Epithelial cell of proximal tubule (primary cell): ENCODE measurements around the gene MBTPS1. TPM values are rescaled to one million over a fixed set of nuclear protein-coding genes. Genes with fewer than 3 reads are reported as not detected.

Source experiments
- DNase-seq: peaks from one replicate; pipeline ENCODE4 v3.0.0-alpha.2; 2011; ENCODE audit warnings: low read depth
- H3K4me3 ChIP-seq: 2 replicates; pipeline ENCODE4 v1.5.1; 2011; ENCODE audit warnings: low read depth, mild to moderate bottlenecking, low read length
- total RNA-seq: library from RNA; depleted of rRNA; stranded (reverse); fragments of >200 nt; gene quantifications from 2 replicates; pipeline ENCODE4 v1.2.3, GENCODE V29; 2015
- TF ChIP-seq, protein P1 (sequence below): conservative IDR thresholded peaks from 2 replicates; pipeline ENCODE4 v1.5.1; 2012; ENCODE audit warnings: low read depth, mild to moderate bottlenecking, low read length

MBTPS1 gene
- total RNA-seq, 1 donor from 2014 or later: 76.3 TPM

DNA sequence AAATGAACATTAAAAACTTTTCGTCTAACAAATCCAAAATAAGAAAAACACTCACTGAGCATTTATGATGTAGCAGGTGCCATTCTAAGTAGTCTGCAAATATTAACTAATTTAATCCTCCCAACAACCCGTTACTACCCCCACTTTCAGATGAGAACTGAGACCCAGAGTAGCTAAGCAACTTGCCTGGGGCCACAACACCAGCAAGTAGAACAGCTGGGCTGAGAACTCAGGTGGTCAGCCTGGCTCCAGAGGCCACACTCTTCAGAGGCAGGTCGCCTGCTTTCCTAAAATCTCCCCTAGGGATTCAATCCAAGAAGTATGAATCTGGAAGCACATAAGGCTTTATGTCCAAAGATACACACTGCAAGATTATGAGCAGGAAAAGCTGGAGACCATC lies 6.2 kb downstream of the MBTPS1 start:
- TF ChIP-seq, protein P1, sequence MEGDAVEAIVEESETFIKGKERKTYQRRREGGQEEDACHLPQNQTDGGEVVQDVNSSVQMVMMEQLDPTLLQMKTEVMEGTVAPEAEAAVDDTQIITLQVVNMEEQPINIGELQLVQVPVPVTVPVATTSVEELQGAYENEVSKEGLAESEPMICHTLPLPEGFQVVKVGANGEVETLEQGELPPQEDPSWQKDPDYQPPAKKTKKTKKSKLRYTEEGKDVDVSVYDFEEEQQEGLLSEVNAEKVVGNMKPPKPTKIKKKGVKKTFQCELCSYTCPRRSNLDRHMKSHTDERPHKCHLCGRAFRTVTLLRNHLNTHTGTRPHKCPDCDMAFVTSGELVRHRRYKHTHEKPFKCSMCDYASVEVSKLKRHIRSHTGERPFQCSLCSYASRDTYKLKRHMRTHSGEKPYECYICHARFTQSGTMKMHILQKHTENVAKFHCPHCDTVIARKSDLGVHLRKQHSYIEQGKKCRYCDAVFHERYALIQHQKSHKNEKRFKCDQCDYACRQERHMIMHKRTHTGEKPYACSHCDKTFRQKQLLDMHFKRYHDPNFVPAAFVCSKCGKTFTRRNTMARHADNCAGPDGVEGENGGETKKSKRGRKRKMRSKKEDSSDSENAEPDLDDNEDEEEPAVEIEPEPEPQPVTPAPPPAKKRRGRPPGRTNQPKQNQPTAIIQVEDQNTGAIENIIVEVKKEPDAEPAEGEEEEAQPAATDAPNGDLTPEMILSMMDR: no peak
- no peak for DNase-seq
- no peak overlapping the region for H3K4me3 ChIP-seq

DNA sequence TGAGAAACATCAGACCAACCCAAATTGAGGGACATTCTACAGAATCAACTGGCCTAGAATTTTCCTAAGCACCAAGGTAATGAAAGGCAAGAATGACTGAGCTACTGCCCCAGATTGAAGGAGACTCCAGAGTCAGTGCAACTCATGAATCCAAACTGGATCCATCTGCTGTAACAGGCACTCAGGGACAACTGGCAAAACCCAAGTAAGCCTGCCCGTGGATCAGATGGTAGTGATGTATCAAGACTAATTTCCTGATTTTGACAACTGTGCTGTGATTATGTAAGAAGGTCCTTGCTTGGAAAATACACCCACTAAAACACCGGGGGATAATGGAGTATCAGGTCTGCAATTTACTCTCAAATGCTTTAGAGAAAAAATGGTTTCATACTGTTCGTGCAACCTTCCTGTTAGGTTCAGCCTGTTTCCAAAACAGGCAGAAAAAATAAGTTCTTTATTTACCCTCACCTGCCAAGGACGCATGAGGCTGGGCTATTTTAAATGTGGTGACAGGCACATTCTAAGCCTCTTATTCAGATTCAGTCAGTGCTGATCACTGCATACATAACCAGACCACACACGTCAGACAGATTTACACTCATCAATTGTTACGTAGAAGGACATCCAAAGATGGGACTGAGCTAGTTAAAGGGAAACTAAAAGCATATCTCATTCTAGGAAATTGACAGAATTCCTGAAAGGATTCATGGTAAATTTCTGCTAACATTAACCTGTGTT lies 7.0 kb downstream of the MBTPS1 start:
- no peak overlapping the region for H3K4me3 ChIP-seq
- TF ChIP-seq, protein P1: no peak
- DNase-seq: no peak

DNA sequence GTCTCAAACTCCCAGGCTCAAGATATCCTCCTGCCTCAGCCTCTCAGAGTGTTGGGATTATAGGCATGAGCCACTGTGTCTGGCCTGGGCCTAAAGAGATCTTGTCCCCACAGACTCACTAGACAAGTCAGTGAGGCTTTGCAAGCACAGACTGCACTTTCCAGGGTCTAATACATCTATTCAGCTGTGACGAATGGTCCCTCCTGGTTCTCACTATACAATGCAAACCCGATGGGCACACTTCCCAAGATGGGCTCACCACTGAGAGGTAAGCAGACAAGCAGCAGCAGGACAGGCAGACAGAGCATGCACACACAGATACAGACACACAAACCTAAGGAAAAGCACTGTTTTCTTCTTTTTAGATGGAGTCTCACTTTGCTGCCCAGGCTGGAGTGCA lies 8.8 kb downstream of the MBTPS1 start:
- TF ChIP-seq, protein P1: no peak
- no peak overlapping the region for H3K4me3 ChIP-seq
- no peak for DNase-seq

DNA sequence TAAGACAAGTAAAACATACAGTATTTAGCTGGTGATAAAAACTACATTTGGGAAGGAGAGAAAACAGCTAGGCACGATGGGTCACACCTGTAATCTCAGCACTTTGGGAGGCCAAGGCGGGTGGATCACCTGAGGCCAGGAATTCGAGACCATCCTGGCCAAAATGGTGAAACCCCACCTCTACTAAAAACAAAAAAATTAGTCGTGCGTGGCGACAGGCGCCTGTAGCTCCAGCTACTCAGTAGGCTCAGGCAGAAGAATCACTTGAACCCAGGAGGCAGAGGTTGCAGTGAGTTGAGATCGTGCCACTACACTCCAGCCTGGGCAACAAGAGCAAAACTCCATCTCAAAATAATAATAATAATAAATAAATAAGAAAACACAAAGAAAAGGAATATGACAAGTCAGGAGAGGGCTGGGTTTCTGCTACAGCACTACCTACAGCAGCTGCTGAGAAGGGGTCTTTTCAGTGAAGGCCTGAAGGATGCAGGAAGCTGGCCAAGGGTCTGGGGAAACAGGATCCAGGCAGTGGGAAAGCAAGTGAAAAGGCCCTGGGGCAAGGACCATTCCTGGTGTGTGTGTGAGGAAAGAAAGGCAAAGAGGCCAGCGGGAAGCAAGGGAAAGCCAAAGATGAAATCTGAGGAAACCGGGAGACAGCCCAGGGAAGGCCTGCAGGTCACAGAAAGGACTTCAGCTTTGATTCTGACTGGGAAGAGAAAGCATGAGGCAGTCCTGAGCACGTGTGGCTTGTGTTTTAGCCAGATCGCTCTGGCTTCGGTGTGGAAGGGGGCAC lies 10.6 kb downstream of the MBTPS1 start:
- no peak for DNase-seq
- H3K4me3 ChIP-seq: no peak overlapping the region
- TF ChIP-seq, protein P1: no peak

DNA sequence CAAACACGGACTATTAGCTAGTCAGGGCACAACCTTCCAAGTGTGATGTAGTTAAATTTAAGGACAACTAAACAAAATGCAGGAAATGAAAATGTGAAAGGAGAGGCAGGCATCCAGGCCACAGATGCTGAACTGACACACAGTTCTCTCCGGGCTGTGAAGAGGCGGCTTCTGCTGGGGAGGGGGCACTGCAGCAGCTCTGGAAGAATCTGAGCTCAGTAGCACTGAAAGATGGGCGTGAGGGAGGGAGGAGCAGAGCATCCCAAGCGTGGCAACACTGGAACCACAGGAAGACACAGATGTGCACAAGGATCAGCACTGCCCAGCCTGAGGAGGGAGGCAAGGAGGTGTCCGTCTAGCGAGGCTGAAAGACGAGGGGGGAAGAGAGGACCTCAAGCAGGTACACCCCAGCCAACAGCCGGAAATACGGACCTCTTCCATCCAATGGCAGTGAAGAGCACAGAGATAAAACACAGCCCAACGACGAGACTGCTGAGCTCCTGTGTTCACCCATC lies 11.4 kb downstream of the MBTPS1 start:
- no peak for DNase-seq
- TF ChIP-seq, protein P1: no peak
- no peak overlapping the region for H3K4me3 ChIP-seq

DNA sequence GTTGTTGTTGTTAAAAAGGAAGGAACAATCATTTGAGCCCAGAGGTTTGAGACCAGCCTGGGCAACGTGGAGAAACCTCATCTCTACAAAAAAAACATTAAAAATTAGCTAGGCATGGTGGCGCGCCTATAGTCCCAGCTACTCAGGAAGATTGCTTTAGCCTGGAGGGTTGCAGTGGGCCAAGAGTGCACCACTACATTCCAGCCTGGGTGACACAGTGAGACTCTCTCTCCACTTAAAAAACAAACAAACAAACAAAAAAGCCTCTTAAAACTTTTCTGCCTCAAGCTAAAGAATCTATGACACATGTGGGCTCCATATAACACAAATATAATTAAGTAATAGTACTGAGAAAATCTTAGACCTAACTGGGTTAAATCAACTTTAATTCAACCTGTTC lies 12.5 kb downstream of the MBTPS1 start:
- no peak for DNase-seq
- H3K4me3 ChIP-seq: no peak overlapping the region
- TF ChIP-seq, protein P1: no peak
